K562 (cell line): Measurements from ENCODE around the gene DST. TPM values are rescaled to one million over a fixed set of nuclear protein-coding genes. Genes with fewer than 3 reads are reported as not detected.

Source experiments
- ATAC-seq: fragments of 200-7000 bp; cut with Tn5 transposase; 3 replicates; pipeline ENCODE4 v1.9.1; 2020; ENCODE audit warnings: moderate library complexity
- BruUV-seq: library from RNA; stranded (reverse); fragments of 400-500 nt; replicated peaks from 2 replicates; lab custom pipeline; 2021; lab: Mats Ljungman, UMichigan
- CTCF ChIA-PET: fragments of 300-600 bp; formaldehyde crosslinking; extraction: SDS; loops from one replicate; lab custom pipeline; 2021; ENCODE audit warnings: low intra/inter-chr PET ratio; lab: Yijun Ruan, JAX
- POLR2A ChIA-PET: fragments of 300-600, 350-650 bp; sonication (Branson Sonifier 250); formaldehyde crosslinking; extraction: SDS; loops from one replicate; lab custom pipeline; 2021; ENCODE audit warnings: antibody characterized with exemption, inconsistent platforms; lab: Yijun Ruan, JAX
- DNase-seq, 4 experiments: peaks; one replicate each; pipeline versions ENCODE4 v3.0.0 to v3.0.0-alpha.2; 2011 to 2018; ENCODE audit warnings: low spot score in 3 of 4, mixed read lengths in 3 of 4; ENCODE audit errors: extremely low read depth in 1 of 4
- FAIRE-seq: peaks from 2 replicates; lab custom pipeline; 2011; peaks lifted over from hg19 to GRCh38; lab: Jason Lieb, UNC
- H2AFZ ChIP-seq: 2 replicates; pipeline ENCODE4 v1.6.0; 2011; ENCODE audit warnings: low read depth, low read length, control low read depth, inconsistent platforms
- H3K27ac ChIP-seq: fragments of 200-600 bp; 3 replicates; pipeline ENCODE4 v1.8.0; 2011; ENCODE audit warnings: low read depth, mild to moderate bottlenecking, control low read depth, inconsistent platforms, low read length, moderate library complexity, mixed read lengths; ENCODE audit errors: extremely low read depth
- H3K27me3 ChIP-seq, 2 experiments: fragments of 300-600 bp in 1 of 2; 2 replicates in 1 of 2; 3 replicates in 1 of 2; pipeline versions ENCODE4 v1.6.0 to v1.8.0; 2011; ENCODE audit warnings: inconsistent platforms in 2 of 2, low read length in 2 of 2, mild to moderate bottlenecking in 1 of 2, mixed read lengths in 1 of 2, moderate library complexity in 1 of 2; ENCODE audit not compliant: control insufficient read depth in 2 of 2, insufficient read depth in 2 of 2
- H3K36me3 ChIP-seq: fragments of 300-600 bp; 3 replicates; pipeline ENCODE4 v1.8.0; 2011; ENCODE audit warnings: mild to moderate bottlenecking, low read length, inconsistent platforms; ENCODE audit not compliant: control insufficient read depth, insufficient read depth
- H3K4me1 ChIP-seq, 2 experiments: fragments of 200-600 bp in 1 of 2; replicated peaks in 1 of 2; 2 replicates in 1 of 2; 3 replicates in 1 of 2; pipeline versions ENCODE4 v1.5.1 to v1.8.0; 2011; ENCODE audit warnings: inconsistent platforms in 2 of 2, low read length in 2 of 2, mild to moderate bottlenecking in 1 of 2, mixed read lengths in 1 of 2, moderate library complexity in 1 of 2; ENCODE audit not compliant: control insufficient read depth in 2 of 2, insufficient read depth in 2 of 2
- H3K4me2 ChIP-seq: 2 replicates; pipeline ENCODE4 v1.6.1; 2011; ENCODE audit warnings: low read length, control low read depth, inconsistent platforms, mixed read lengths; ENCODE audit not compliant: insufficient read depth
- H3K4me3 ChIP-seq: fragments of 200-600 bp; sonication (generic), shearing (Covaris generic); 2 replicates; pipeline ENCODE4 v1.5.1; 2016; ENCODE audit warnings: control low read depth, inconsistent platforms
- H3K79me2 ChIP-seq: fragments of 200-600 bp; 3 replicates; pipeline ENCODE4 v1.8.0; 2011; ENCODE audit warnings: low read length, inconsistent platforms; ENCODE audit not compliant: control insufficient read depth, insufficient read depth
- H3K9ac ChIP-seq, 2 experiments: 2 replicates each; pipeline versions ENCODE4 v1.6.0 to v1.6.1; 2011; ENCODE audit warnings: low read depth in 2 of 2, low read length in 2 of 2, control low read depth in 1 of 2, inconsistent platforms in 1 of 2, mild to moderate bottlenecking in 1 of 2, mixed read lengths in 1 of 2; ENCODE audit not compliant: insufficient read depth in 1 of 2
- H3K9me1 ChIP-seq: one replicate; pipeline ENCODE4 v1.6.0; 2011; ENCODE audit warnings: inconsistent platforms, mild to moderate bottlenecking, low read length, moderate library complexity; ENCODE audit not compliant: control insufficient read depth, insufficient read depth
- H3K9me3 ChIP-seq: replicated peaks from 2 replicates; pipeline ENCODE4 v1.5.1; 2011; ENCODE audit warnings: low read depth, low read length, inconsistent platforms; ENCODE audit not compliant: control insufficient read depth, insufficient read depth
- H4K20me1 ChIP-seq: replicated peaks from 2 replicates; pipeline ENCODE4 v1.6.1; 2011; ENCODE audit warnings: low read length, inconsistent platforms, mixed read lengths; ENCODE audit not compliant: control insufficient read depth, insufficient read depth
- CAMTA2 ChIP-seq: fragments of 250-450 bp; sonication (Bioruptor Pico); conservative IDR thresholded peaks from 2 replicates; pipeline ENCODE4 v1.5.1; 2022
- CHAMP1 ChIP-seq: fragments of 450-650 bp; IDR thresholded peaks from 2 replicates; pipeline ENCODE4 v1.6.1; 2016; ENCODE audit warnings: mild to moderate bottlenecking
- HES1 ChIP-seq: fragments of 450-650 bp; IDR thresholded peaks from 2 replicates; pipeline ENCODE4 v1.6.1; 2016; ENCODE audit warnings: low read depth, mild to moderate bottlenecking, moderate library complexity
- PKNOX1 ChIP-seq: fragments of 450-650 bp; IDR thresholded peaks from 2 replicates; pipeline ENCODE4 v1.6.1; 2016
- USF1 ChIP-seq: sonication (generic); formaldehyde crosslinking; IDR thresholded peaks from 2 replicates; pipeline ENCODE4 v1.9.0; 2022; ENCODE audit warnings: mild to moderate bottlenecking, missing genetic modification reagents
- ZNF165 ChIP-seq: fragments of 250-450 bp; sonication (Bioruptor Pico); IDR thresholded peaks from 2 replicates; pipeline ENCODE4 v1.4.0; 2020; ENCODE audit warnings: borderline replicate concordance
- ZNF184 ChIP-seq: sonication (generic); formaldehyde crosslinking; IDR thresholded peaks from 2 replicates; pipeline ENCODE4 v1.5.0; 2020; ENCODE audit warnings: missing genetic modification reagents
- ZZZ3 ChIP-seq: fragments of 450-650 bp; IDR thresholded peaks from 2 replicates; pipeline ENCODE4 v1.6.1; 2016; ENCODE audit warnings: antibody characterized with exemption, mild to moderate bottlenecking, moderate library complexity
- whole genome bisulfite sequencing: fragments of 100-300 bp; shearing (Covaris generic); methylation state at CpG from one replicate; pipeline ENCODE4 v1.1.6; 2016; ENCODE audit warnings: low coverage, mixed read lengths; ENCODE audit not compliant: insufficient coverage; ENCODE audit errors: missing lambda C conversion rate; 5-methylcytosine and 5-hydroxymethylcytosine counted together
- in situ Hi-C: fragments of 300-500 bp; cut with MboI; formaldehyde crosslinking; loops from 4 replicates; pipeline ENCODE4 v1.15.0; 2018; ENCODE audit warnings: inconsistent platforms, mixed read lengths
- intact Hi-C: fragments of 100-400 bp; cut with micrococcal nuclease; formaldehyde crosslinking; loops from 2 replicates; pipeline ENCODE4 v1.14.2; 2022
- polyA plus RNA-seq, 8 experiments: library from polyadenylated mRNA; depleted of rRNA in 4 of 8; stranded (reverse) in 5 of 8; unstranded in 3 of 8; fragments of >200 nt; fragmentation: Nextera tagmentation in 2 of 8; fragmentation: Illumina TruSeq in 1 of 8; extraction: Ambion mirVana in 2 of 8; extraction: Trizol in 1 of 8; gene quantifications; 2 replicates each; pipeline versions ENCODE4 v1.2.1 to v1.2.3, GENCODE V29; 2011 to 2014; ENCODE audit warnings: inconsistent platforms in 1 of 8, missing spikeins in 1 of 8
- total RNA-seq, 7 experiments: library from RNA; depleted of rRNA in 6 of 7; stranded (reverse); fragments of >200 nt in 6 of 7; fragmentation: Illumina TruSeq in 2 of 7; extraction: Trizol in 2 of 7; gene quantifications; 2 replicates each; pipeline versions ENCODE4 v1.2.1 to v1.2.3, GENCODE V29; 2011 to 2021; ENCODE audit warnings: low replicate concordance in 1 of 7

Gene DST
- total and polyA plus RNA-seq, 9 of the 15 experiments (the other 6 are each of a cell fraction or from before 2014, with no cell fraction given) = 5.2 to 21.9 (median 13.3) TPM

- H3K36me3 ChIP-seq = no peaks in the 10 kb centered on the region
- no peak for FAIRE-seq
- BruUV-seq = no TSS peak
- no peaks in the 10 kb centered on the region for H3K4me1 ChIP-seq
- no peak overlapping the region for H3K27ac ChIP-seq
- 29% methylated on average over 2 of the region's 2 CpGs for WGBS
- TF ChIP-seq CAMTA2 (CRISPR knock-in tag) (no peak), ZNF184 (CRISPR knock-in tag) (no peak), USF1 (CRISPR knock-in tag) (no peak), ZZZ3 (no peak), ZNF165 (CRISPR knock-in tag) (no peak), PKNOX1 (no peak), CHAMP1 (no peak), HES1 (no peak)
- TF ChIP-seq, all 486 proteins: peak for 0
- Histone ChIP-seq H3K9ac (no peak overlapping the region), H3K4me3 (no peak overlapping the region), H3K79me2 (no peaks in the 10 kb centered on the region), H3K9me1 (no peaks in the 10 kb centered on the region), H3K4me2 (no peak overlapping the region), H4K20me1 (no peaks in the 10 kb centered on the region), H2AFZ (no peak overlapping the region), H3K9me3 (no peaks in the 10 kb centered on the region), H3K27me3 (no peaks in the 10 kb centered on the region)
- ATAC-seq = no peak
- intact Hi-C loops = no loop called here
- POLR2A ChIA-PET = no interaction called here
- in situ Hi-C loops = no loop called here
- CTCF ChIA-PET = no interaction called here
- no peak for DNase-seq
Measured at GRCh38 chr6:56691286-56691595, 48.6 kb upstream of the DST start.
